Measurements from ENCODE around the gene COPS9. TPM values are rescaled to one million over a fixed set of nuclear protein-coding genes. Genes with fewer than 3 reads are reported as not detected.

COPS9 gene
- total RNA-seq, 3 donors from 2014 or later, result 174 to 267 (median 250) TPM

- Histone ChIP-seq H3K27ac (no peak overlapping the region), H3K27me3 (peaks cover 0 to 37% of the 10 kb centered on the region in 2 donors), H3K36me3 (no peaks in the 10 kb centered on the region), H3K4me3 (no peak overlapping the region), H3K9me3 (no peaks in the 10 kb centered on the region), H3K4me1 (no peaks in the 10 kb centered on the region)
- intact Hi-C loops (cut with DNase I; ENCODE audit: low total_unique reads), result no loop called here
- no peak for DNase-seq (ENCODE audit: low spot score in 2 of 2)
- no peak for TF ChIP-seq CTCF (IDR thresholded peaks at IDR 0.05)
- no peak for TF ChIP-seq POLR2A (IDR thresholded peaks at IDR 0.05)
- TF ChIP-seq POLR2AphosphoS5 (IDR thresholded peaks at IDR 0.05), result no peak
Measured at GRCh38 chr2:240157147-240157470, 21.0 kb upstream of the COPS9 start.

GRCh38 chr2:240156435-240157146 is 20.5 kb upstream of the COPS9 start:
- Histone ChIP-seq H3K27ac (no peak overlapping the region), H3K4me1 (no peaks in the 10 kb centered on the region), H3K27me3 (peaks cover 0 to 40% of the 10 kb centered on the region in 2 donors), H3K4me3 (no peak overlapping the region), H3K36me3 (no peaks in the 10 kb centered on the region), H3K9me3 (no peaks in the 10 kb centered on the region)
- no peak for TF ChIP-seq CTCF (IDR thresholded peaks at IDR 0.05)
- intact Hi-C loops (cut with DNase I; ENCODE audit: low total_unique reads), result no loop called here
- no peak for DNase-seq (ENCODE audit: low spot score in 2 of 2)

- TF ChIP-seq POLR2A (IDR thresholded peaks at IDR 0.05) (no peak), POLR2AphosphoS5 (IDR thresholded peaks at IDR 0.05) (no peak), CTCF (IDR thresholded peaks at IDR 0.05) (no peak)
- H3K27me3 ChIP-seq, result peaks cover 0 to 41% of the 10 kb centered on the region in 2 donors
Measured at GRCh38 chr2:240155745-240156390, 19.8 kb upstream of the COPS9 start.

GRCh38 chr2:240155048-240155744 is 19.1 kb upstream of the COPS9 start:
- Histone ChIP-seq H3K9me3 (no peaks in the 10 kb centered on the region), H3K27me3 (peaks cover 0 to 46% of the 10 kb centered on the region in 2 donors), H3K27ac (no peak overlapping the region), H3K4me3 (no peak overlapping the region), H3K36me3 (no peaks in the 10 kb centered on the region), H3K4me1 (no peaks in the 10 kb centered on the region)
- DNase-seq (ENCODE audit: low spot score in 2 of 2), result no peak
- intact Hi-C loops (cut with DNase I; ENCODE audit: low total_unique reads), result no loop called here
- TF ChIP-seq POLR2A (IDR thresholded peaks at IDR 0.05) (no peak), POLR2AphosphoS5 (IDR thresholded peaks at IDR 0.05) (no peak), CTCF (IDR thresholded peaks at IDR 0.05) (no peak)

More at GRCh38 chr2:240155745-240156390, 19.8 kb upstream of the COPS9 start:
- Histone ChIP-seq H3K4me1 (no peaks in the 10 kb centered on the region), H3K36me3 (no peaks in the 10 kb centered on the region), H3K27ac (no peak overlapping the region), H3K4me3 (no peak overlapping the region), H3K9me3 (no peaks in the 10 kb centered on the region)
- intact Hi-C loops (cut with DNase I; ENCODE audit: low total_unique reads), result no loop called here
- DNase-seq (ENCODE audit: low spot score in 2 of 2), result no peak

GRCh38 chr2:240154606-240155005 is 18.5 kb upstream of the COPS9 start:
- H3K4me3 ChIP-seq, result no peak overlapping the region
- TF ChIP-seq POLR2A (IDR thresholded peaks at IDR 0.05) (no peak), CTCF (IDR thresholded peaks at IDR 0.05) (no peak), POLR2AphosphoS5 (IDR thresholded peaks at IDR 0.05) (no peak)

More at GRCh38 chr2:240154606-240155005, 18.5 kb upstream of the COPS9 start:
- H3K36me3 ChIP-seq, result no peaks in the 10 kb centered on the region
- H3K9me3 ChIP-seq, result no peaks in the 10 kb centered on the region
- no peak overlapping the region for H3K27ac ChIP-seq
- intact Hi-C loops (cut with DNase I; ENCODE audit: low total_unique reads), result no loop called here
- no peak for DNase-seq (ENCODE audit: low spot score in 2 of 2)
- H3K4me1 ChIP-seq, result no peaks in the 10 kb centered on the region
- H3K27me3 ChIP-seq, result peaks cover 0 to 52% of the 10 kb centered on the region in 2 donors
